HL-60 (cell line): ENCODE measurements around the gene ZFHX3.
A peak's percentile ranks its signal among the peaks of the same experiment; 100 is the strongest.
"Not testable (repeated sequence)": the region's sequence is repeated elsewhere in the genome, so short reads cannot be mapped to it uniquely, and the experiment has no call there.

Experiments used
- DNase-seq, 2 experiments: peaks; one replicate each; pipeline ENCODE4 v3.0.0-alpha.2; 2010 to 2020; ENCODE audit warnings: low read depth in 1 of 2, low spot score in 1 of 2
- H3K27ac ChIP-seq: fragments of 250-450 bp; sonication (Bioruptor Pico); replicated peaks from 2 replicates; pipeline ENCODE4 v1.5.1; 2020; ENCODE audit warnings: mild to moderate bottlenecking, moderate library complexity
- H3K27me3 ChIP-seq: fragments of 250-450 bp; sonication (Bioruptor Pico); 2 replicates; pipeline ENCODE4 v1.5.1; 2021; ENCODE audit warnings: mild to moderate bottlenecking, moderate library complexity; ENCODE audit not compliant: insufficient read depth, poor library complexity, severe bottlenecking
- H3K4me3 ChIP-seq: replicated peaks from 2 replicates; pipeline ENCODE4 v1.5.1; 2011; ENCODE audit warnings: mild to moderate bottlenecking, control low read depth, low read length; ENCODE audit not compliant: insufficient read depth
- CTCF ChIP-seq: IDR thresholded peaks from one replicate; pipeline ENCODE4 v1.5.1; 2011; ENCODE audit warnings: low read length, control low read depth, inconsistent platforms; ENCODE audit not compliant: insufficient read depth
- GABPA ChIP-seq: IDR thresholded peaks from 2 replicates; pipeline ENCODE4 v1.6.1; 2012; ENCODE audit warnings: low read depth
- POLR2AphosphoS5 ChIP-seq: IDR thresholded peaks from 2 replicates; pipeline ENCODE4 v1.6.1; 2012; ENCODE audit warnings: low read depth
- SPI1 ChIP-seq: IDR thresholded peaks from 2 replicates; pipeline ENCODE4 v1.6.1; 2012; ENCODE audit warnings: low read depth, mild to moderate bottlenecking, borderline replicate concordance
- TF ChIP-seq, protein P1 (sequence below): IDR thresholded peaks from 2 replicates; pipeline ENCODE4 v1.6.1; 2012; ENCODE audit warnings: low read depth; ENCODE audit not compliant: insufficient replicate concordance

ZFHX3 gene

GRCh38 chr16:73012341-73012740 lies 35.6 kb downstream of the ZFHX3 start:
- H3K27ac ChIP-seq = no peak overlapping the region
- no peak overlapping the region for H3K4me3 ChIP-seq
- H3K27me3 ChIP-seq = no peaks in the 10 kb centered on the region
- no peak for DNase-seq
- TF ChIP-seq CTCF = no peak
- TF ChIP-seq SPI1 = no peak
- TF ChIP-seq GABPA = no peak
- no peak for TF ChIP-seq POLR2AphosphoS5
- TF ChIP-seq, protein P1, sequence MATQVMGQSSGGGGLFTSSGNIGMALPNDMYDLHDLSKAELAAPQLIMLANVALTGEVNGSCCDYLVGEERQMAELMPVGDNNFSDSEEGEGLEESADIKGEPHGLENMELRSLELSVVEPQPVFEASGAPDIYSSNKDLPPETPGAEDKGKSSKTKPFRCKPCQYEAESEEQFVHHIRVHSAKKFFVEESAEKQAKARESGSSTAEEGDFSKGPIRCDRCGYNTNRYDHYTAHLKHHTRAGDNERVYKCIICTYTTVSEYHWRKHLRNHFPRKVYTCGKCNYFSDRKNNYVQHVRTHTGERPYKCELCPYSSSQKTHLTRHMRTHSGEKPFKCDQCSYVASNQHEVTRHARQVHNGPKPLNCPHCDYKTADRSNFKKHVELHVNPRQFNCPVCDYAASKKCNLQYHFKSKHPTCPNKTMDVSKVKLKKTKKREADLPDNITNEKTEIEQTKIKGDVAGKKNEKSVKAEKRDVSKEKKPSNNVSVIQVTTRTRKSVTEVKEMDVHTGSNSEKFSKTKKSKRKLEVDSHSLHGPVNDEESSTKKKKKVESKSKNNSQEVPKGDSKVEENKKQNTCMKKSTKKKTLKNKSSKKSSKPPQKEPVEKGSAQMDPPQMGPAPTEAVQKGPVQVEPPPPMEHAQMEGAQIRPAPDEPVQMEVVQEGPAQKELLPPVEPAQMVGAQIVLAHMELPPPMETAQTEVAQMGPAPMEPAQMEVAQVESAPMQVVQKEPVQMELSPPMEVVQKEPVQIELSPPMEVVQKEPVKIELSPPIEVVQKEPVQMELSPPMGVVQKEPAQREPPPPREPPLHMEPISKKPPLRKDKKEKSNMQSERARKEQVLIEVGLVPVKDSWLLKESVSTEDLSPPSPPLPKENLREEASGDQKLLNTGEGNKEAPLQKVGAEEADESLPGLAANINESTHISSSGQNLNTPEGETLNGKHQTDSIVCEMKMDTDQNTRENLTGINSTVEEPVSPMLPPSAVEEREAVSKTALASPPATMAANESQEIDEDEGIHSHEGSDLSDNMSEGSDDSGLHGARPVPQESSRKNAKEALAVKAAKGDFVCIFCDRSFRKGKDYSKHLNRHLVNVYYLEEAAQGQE = no peak

DNA sequence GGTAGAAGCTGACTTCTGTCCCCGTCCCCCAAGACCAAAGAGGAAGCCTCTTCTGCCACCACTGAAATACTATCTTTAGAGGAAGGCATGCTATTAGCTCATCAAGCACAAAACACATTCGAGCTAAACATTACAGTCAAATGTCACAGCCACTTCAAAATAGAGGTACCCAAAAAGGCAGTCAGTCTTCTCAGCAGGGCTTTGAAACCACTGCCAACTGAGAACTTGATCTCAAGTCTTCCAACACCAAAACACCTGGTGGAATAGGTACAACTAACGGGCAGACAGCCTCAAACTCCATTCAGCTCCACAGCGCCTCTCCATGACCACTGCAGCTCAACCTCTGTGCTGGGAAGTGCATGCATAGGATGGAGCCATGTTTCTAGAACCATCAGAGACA lies 36.0 kb downstream of the ZFHX3 start:
- no peak for TF ChIP-seq CTCF
- TF ChIP-seq, protein P1 = no peak
- TF ChIP-seq SPI1 = no peak
- no peak for TF ChIP-seq POLR2AphosphoS5
- no peak for TF ChIP-seq GABPA
- Histone ChIP-seq H3K27ac (no peak overlapping the region), H3K4me3 (no peak overlapping the region), H3K27me3 (no peaks in the 10 kb centered on the region)
- no peak for DNase-seq

GRCh38 chr16:73010150-73010676 lies 37.7 kb downstream of the ZFHX3 start:
- peak; percentile 39; the same call in 1 of the 2 replicates for TF ChIP-seq SPI1
- TF ChIP-seq POLR2AphosphoS5 = no peak
- no peaks in the 10 kb centered on the region for H3K27me3 ChIP-seq
- DNase-seq = peak in 1 of 2 experiments; percentile 21
- no peak overlapping the region for H3K27ac ChIP-seq
- H3K4me3 ChIP-seq = no peak overlapping the region

DNA sequence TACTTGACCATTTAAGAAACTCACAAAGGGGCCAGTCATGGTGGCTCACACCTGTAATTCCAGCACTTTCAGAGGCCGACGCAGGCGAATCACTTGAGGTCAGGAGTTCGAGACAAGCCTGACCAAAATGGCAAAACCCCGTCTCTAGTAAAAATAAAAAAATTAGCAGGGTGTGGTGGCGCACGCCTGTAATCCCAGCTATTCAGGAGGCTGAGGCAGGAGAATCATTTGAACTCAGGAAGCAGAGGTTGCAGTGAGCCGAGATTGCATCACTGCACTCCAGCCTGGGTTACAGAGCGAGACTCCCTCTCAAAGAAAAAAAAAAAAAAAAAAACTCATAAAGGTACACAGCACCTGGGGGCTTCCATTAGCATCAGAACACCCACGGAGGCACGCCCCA lies 38.2 kb downstream of the ZFHX3 start:
- DNase-seq, H3K4me3 ChIP-seq, H3K27ac ChIP-seq, H3K27me3 ChIP-seq: not testable (repeated sequence)

- no peak overlapping the region for H3K27ac ChIP-seq
- no peaks in the 10 kb centered on the region for H3K27me3 ChIP-seq
- no peak for TF ChIP-seq CTCF
- no peak for TF ChIP-seq GABPA
- TF ChIP-seq SPI1 = no peak
- TF ChIP-seq, protein P1 = no peak
- TF ChIP-seq POLR2AphosphoS5 = no peak
- DNase-seq = no peak
- H3K4me3 ChIP-seq = no peak overlapping the region
Observed at GRCh38 chr16:73006026-73006425, 41.9 kb downstream of the ZFHX3 start.
